ENCODE results near the gene TRAPPC12.

DNA sequence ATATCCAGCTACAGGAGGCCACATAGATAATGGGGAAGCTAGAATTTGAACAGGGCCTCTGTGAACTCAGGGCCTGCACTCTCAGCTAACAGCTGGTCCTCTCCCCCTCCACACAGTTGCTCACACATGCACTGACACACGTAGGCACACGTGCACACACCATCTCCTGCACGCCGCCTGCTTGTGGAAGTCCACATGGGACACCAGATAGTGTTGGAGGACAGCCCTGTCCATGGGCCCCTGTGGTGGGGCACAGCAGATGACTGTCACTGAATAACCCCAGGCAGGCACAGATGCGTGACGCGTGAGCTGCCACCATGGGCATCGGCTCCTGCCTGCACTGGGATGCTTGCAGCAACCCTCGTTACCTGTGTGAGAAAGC is 87.0 kb downstream of the TRAPPC12 start:
- TF ChIP-seq POLR2A (IDR thresholded peaks at IDR 0.05; ENCODE audit: low read depth, low read length): no peak
- TF ChIP-seq TAF1 (IDR thresholded peaks at IDR 0.05; ENCODE audit: borderline replicate concordance, low read depth, low read length): no peak

Data from GM12892 (cell line).